GM12891 (cell line): ENCODE results near the gene ALK.
"Not testable (repeated sequence)": the region's sequence is repeated elsewhere in the genome, so short reads cannot be mapped to it uniquely, and the experiment has no call there.

Experiments
- DNase-seq: peaks from one replicate; pipeline ENCODE4 v3.0.0; 2011; ENCODE audit warnings: low spot score; ENCODE audit not compliant: insufficient read length
- FAIRE-seq: peaks from 2 replicates; lab custom pipeline; 2011; peaks lifted over from hg19 to GRCh38; lab: Jason Lieb, UNC
- PAX5 ChIP-seq: IDR thresholded peaks from 2 replicates; pipeline ENCODE4 v1.6.1; 2011; ENCODE audit warnings: low read length, moderate library complexity, mild to moderate bottlenecking; ENCODE audit not compliant: insufficient read depth, severe bottlenecking
- POLR2A ChIP-seq: IDR thresholded peaks from 2 replicates; pipeline ENCODE4 v1.6.1; 2011; ENCODE audit warnings: low read depth, low read length, control low read depth
- POLR2AphosphoS5 ChIP-seq: IDR thresholded peaks from 2 replicates; pipeline ENCODE4 v1.6.1; 2011; ENCODE audit warnings: low read depth, low read length, control low read depth
- POU2F2 ChIP-seq: IDR thresholded peaks from 2 replicates; pipeline ENCODE4 v1.6.1; 2011; ENCODE audit warnings: low read depth, mild to moderate bottlenecking, control low read depth, low read length, moderate library complexity
- SPI1 ChIP-seq: IDR thresholded peaks from 2 replicates; pipeline ENCODE4 v1.6.1; 2011; ENCODE audit warnings: low read depth, low read length, control low read depth
- TAF1 ChIP-seq: IDR thresholded peaks from 2 replicates; pipeline ENCODE4 v1.6.1; 2011; ENCODE audit warnings: low read depth, low read length, control low read depth

ALK gene

DNA sequence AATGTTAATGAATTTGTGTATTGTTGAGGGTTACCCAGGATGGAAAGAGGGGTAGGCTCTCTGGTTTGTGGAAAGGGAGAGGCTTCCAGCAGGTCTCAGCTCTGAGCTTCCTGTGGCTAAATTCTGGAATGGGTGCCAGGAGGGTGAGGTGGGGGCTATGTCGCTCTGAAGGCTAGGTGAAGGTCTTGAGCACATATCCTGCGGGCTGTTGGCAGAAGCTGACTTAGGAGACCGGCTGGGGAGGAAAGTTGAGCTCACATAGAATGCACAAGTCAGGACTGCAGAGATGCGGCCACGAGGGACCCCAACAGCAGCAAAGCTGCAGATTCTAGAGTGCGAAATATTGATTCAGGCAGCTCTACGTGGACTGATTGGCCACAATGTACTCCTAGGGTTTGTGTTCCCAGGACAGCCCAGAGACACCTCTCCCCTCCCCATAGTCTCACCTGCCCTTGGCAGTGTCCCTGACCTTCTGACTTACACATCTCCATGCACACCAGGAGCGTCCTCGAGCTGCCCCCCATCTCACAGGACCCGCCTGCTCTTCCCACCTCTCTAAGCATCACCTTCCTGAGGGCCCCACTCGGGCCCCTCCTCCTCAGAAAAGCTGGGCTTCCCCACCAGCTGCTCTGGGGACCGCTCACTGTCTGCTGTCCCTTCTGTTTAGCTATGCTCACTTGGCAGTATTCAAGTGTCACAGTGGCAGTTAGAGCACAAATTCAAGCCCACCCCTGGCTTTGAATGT is 72.6 kb downstream of the ALK start:
- TF ChIP-seq POU2F2, result no peak
- no peak for TF ChIP-seq TAF1
- no peak for TF ChIP-seq POLR2AphosphoS5
- no peak for TF ChIP-seq SPI1
- TF ChIP-seq PAX5, result no peak
- TF ChIP-seq POLR2A, result no peak
- FAIRE-seq (no peak), DNase-seq (no peak)

DNA sequence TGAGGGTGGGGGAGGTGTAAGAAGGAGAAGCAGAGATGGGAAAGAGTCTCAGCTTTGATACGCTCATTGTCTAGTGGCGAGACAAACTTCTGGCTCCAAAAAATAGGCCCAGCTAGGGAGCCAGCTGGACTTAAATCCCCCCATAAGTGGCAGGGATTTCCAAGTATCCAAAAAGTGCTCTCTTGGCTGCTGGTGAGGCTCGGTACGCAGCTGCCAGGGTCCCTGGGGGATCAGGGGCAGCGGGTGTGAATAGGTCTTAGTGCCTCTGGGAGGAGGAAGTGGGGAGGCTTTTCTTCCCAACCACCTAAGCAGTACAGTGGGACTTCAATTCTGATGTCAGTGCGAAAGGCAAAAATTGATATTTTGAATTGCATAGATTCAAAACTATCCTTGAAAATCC is 73.5 kb downstream of the ALK start:
- FAIRE-seq (no peak), DNase-seq (no peak)
- TF ChIP-seq PAX5 (no peak), SPI1 (no peak), POLR2A (no peak), POLR2AphosphoS5 (no peak), POU2F2 (no peak), TAF1 (no peak)

GRCh38 chr2:29844713-29845326 is 76.6 kb downstream of the ALK start:
- DNase-seq (no peak), FAIRE-seq (no peak)
- TF ChIP-seq POLR2A (no peak), PAX5 (no peak), POLR2AphosphoS5 (no peak), TAF1 (no peak), POU2F2 (no peak), SPI1 (no peak)

DNA sequence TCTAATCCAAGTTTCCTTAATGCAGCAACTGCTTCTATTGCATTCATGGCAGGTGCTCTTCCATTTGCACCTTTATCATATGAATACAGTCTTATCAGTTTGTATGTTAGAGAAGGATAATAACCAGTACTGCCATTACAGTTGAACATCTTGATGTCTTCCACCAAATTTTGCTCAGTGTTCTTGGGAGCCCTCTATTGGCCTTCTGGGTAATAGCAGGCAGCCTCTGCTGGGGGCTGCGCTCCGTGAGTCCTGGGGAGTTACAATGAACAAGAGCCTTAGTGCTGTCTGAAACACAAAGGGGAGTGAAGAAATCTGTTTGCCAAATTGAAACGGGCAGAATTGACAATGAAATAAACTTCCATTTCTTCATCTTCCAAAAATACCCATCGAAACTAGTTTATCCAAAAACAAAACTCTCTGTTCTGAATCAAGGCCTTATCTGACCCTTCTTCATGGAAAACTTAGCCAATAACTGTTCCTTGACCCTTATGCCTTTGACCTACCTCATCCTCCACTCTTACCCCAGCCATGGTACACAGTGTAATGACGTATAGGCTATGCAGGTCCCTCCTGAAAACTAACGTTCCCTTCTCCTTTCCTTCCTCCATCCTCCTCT is 79.9 kb downstream of the ALK start:
- TF ChIP-seq SPI1 (no peak), TAF1 (no peak)
- DNase-seq (peak; percentile 9), FAIRE-seq (peak; percentile 52)

GRCh38 chr2:29839306-29839705 is 82.1 kb downstream of the ALK start:
- no peak for TF ChIP-seq POLR2AphosphoS5
- no peak for TF ChIP-seq POLR2A
- TF ChIP-seq POU2F2, result no peak
- no peak for TF ChIP-seq PAX5
- no peak for TF ChIP-seq SPI1
- no peak for TF ChIP-seq TAF1
- DNase-seq (no peak), FAIRE-seq (no peak)

- TF ChIP-seq SPI1 (no peak), TAF1 (no peak), POLR2A (no peak), PAX5 (no peak), POU2F2 (no peak), POLR2AphosphoS5 (no peak)
- DNase-seq, result no peak
- FAIRE-seq, result no peak
Measured at GRCh38 chr2:29837925-29838324, 83.5 kb downstream of the ALK start.

- no peak for DNase-seq
- no peak for FAIRE-seq
- TF ChIP-seq TAF1 (no peak), PAX5 (no peak), SPI1 (no peak), POLR2AphosphoS5 (no peak), POLR2A (no peak), POU2F2 (no peak)
Measured at GRCh38 chr2:29834624-29835023, 86.8 kb downstream of the ALK start.

DNA sequence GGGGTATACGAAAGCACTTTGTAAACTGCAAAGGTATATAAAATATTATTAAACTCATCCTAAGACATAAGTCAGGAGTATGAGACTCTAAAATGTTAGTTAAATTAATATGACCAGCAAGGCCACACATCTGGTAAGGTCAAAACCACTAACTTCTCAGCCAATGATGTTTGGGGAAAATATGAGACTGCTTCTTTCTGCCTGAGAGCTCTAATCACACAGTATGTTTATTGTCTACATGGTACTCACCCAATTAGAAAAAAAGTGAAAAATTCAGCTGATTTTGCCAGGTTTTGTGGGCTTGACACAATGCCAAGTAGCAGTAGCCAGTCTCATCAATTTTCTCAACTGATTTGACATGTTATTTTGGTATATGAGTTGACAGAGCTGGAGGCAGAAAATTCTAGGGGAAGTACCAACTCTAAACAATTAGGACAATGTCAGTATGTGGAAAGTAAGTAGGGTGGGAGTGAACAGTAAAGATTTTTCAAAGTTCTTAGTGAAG is 87.3 kb downstream of the ALK start:
- no peak for DNase-seq

DNA sequence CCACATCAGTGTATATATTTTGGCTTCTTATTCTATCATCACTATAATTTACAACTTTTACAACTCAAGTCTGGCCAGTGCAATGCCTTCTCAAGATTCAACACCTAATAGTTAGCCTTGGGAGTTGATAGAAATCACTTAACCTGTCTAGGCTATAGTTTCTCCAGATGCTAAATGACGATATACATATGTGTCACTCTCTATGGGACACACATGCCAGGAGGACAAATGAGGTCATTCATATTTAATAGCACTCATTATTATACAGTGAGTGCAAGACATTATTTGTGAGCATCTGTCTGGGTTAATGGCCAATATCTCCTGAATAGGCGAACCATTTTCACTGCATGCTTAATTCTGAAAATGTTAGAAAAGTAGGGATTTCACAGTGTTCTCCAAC is 89.8 kb downstream of the ALK start:
- no peak for DNase-seq
- TF ChIP-seq POU2F2 (no peak), POLR2AphosphoS5 (no peak), PAX5 (no peak), POLR2A (no peak), SPI1 (no peak), TAF1 (no peak)
- no peak for FAIRE-seq

More for the DNA sequence above, 87.3 kb downstream of the ALK start:
- TF ChIP-seq PAX5 (no peak), POU2F2 (no peak), POLR2AphosphoS5 (no peak), POLR2A (no peak)
- no peak for FAIRE-seq

- no peak for FAIRE-seq
- DNase-seq, result no peak
- no peak for TF ChIP-seq POLR2A
- no peak for TF ChIP-seq TAF1
- no peak for TF ChIP-seq SPI1
- no peak for TF ChIP-seq POU2F2
- no peak for TF ChIP-seq POLR2AphosphoS5
- TF ChIP-seq PAX5, result no peak
Measured at GRCh38 chr2:29829841-29830240, 91.5 kb downstream of the ALK start.

GRCh38 chr2:29824145-29824544 is 97.2 kb downstream of the ALK start:
- not testable (repeated sequence) for FAIRE-seq, DNase-seq
